Left lobe of liver (tissue), 2 donors: Measurements from ENCODE around the gene CELA2B. TPM values are rescaled to one million over a fixed set of nuclear protein-coding genes. Genes with fewer than 3 reads are reported as not detected.
"Not testable (repeated sequence)": the region's sequence is repeated elsewhere in the genome, so short reads cannot be mapped to it uniquely, and the experiment has no call there.

Experiments used
- ATAC-seq: fragments of 200-7000 bp; cut with Tn5 transposase; one replicate; pipeline ENCODE4 v1.9.1; 2020; ENCODE audit warnings: mild to moderate bottlenecking, moderate library complexity
- DNase-seq: peaks from one replicate; pipeline ENCODE4 v3.0.0-alpha.2; 2020; ENCODE audit warnings: low spot score
- total RNA-seq: library from RNA; stranded (reverse); gene quantifications from one replicate; pipeline ENCODE4 v1.2.1, GENCODE V29; 2021
- donor health status: DM: no; HTN: no; CAD: no; lungs with moderate emphysema.
- donor health status: DM: no; HTN: yes; CAD: no.

Gene CELA2B
- total RNA-seq, 1 donor from 2014 or later = 0.83 TPM

DNA sequence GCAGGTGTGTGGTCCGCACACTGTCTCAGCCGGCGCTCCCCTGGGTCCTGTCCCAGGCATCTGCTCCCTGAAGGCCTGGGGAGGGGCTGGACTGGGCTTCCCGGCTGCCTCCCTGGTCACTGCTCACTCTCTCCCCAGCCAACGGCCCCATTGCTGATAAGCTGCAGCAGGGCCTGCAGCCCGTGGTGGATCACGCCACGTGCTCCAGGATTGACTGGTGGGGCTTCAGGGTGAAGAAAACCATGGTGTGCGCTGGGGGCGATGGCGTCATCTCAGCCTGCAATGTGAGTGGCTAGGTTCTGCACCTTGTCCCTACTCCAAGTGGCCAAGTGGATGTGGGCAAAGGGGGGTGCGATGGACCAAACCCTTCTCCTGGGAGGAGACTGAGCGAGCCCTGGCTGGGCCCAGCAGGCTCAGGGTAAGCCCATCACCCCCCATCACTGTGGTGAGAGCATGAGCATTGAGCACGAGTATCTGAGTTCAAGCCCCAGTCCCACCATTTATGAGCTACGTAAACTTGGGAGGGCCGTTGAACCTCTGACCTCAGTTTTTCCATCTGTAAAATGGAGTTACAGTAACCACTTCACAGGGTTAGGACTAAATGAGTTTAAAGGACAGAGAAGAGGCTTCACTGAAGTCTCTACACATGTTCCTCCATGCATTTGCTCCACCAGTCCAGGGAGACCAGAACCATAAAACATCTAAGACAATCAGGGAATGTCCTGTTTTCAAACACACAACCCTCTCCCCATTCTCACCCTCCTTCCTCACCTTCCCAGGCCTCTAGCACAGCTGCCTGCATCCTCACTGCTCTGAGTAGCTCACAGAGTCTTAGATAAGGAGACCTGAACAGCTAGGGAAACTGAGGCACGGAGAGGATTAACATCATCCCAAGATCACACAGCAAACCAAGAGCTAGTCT lies 31.2 kb upstream of the CELA2B start:
- no peak for ATAC-seq
- DNase-seq = no peak

GRCh38 chr1:15445390-15446122 lies 30.3 kb upstream of the CELA2B start:
- ATAC-seq = no peak
- DNase-seq = no peak

GRCh38 chr1:15446212-15446611 lies 29.7 kb upstream of the CELA2B start:
- ATAC-seq (no peak), DNase-seq (no peak)

DNA sequence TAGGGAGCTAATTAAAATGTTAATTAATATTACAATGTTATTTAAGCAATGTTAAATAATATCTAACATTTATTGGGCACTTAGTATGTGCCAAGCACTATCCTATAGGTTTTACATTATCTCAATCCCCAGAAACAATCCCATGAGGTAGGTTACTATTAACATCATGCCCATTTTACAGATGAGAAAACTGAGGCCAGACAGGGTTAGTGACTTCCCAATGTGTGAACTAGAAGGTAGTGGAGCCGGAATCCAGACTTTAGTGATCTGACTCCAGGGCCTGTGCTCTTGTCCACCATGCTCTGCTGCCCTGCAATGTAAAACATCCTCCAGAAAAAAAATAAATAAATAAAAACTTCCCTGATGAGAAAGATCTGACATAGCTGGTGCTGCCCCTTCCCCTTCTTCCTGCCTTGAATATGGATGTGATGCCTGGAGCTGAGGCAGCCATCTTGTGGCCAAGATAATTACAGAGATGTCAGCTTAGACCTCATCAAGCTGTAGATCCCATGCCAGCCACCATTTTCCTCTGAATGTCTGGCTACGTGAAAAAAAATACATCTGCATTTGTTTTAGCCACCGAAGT lies 26.9 kb upstream of the CELA2B start:
- no peak for DNase-seq
- ATAC-seq = no peak

DNA sequence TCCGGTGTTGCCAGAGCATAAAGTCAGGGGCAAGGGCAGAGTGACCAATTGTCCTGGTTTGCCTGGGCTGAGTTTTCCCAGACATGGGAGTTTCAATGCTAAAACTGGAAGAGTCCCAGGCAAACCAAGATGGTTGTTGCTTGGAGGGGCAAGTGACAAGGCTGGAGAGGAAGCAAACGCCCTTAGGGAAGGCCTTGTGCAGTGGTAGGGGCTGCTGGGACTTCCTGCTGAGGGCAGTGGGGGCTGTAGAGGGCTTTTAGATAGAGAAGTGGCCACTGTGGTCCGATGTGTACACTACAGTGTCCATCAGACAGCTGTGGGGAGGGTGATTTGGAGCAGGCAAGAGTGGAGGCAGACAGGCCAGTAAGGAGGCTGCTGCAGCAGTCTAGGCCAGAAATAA lies 26.3 kb upstream of the CELA2B start:
- ATAC-seq = no peak

DNA sequence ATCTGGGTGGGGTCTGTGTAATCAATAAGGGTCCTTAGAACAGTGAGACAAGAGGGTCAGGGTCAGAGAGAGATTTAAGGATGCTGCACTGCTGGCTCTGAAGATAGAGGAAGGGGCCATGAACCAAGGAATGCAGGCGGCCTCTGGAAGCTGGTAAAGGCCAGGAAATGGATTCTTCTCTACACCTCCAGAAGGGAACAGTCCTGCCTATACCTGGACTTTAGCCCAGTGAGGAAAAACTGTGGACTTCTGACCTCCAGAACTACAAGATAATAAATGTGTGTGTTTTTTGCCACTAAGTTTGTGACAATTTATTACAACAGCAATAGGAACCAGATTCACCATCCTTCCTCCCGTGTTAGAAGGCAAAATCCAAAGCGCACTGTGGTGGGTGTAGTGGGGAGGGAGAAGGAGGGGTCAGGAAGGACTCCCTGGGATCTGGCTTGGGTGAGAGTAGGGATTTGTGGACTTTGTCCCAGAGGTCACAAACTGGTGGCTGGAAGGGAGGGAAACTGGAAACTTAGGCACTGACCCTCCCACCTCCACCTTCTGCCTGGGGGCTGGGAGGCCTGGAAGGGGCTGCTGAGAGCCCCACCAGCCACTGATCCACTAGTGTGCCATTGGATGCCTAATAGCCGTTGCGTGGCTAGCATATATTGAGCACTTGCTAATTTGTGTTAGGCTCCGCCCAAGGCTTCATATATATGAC lies 24.7 kb upstream of the CELA2B start:
- DNase-seq (no peak), ATAC-seq (no peak)

More for the DNA sequence above, 26.3 kb upstream of the CELA2B start:
- no peak for DNase-seq

- ATAC-seq (no peak), DNase-seq (no peak)
Measured at GRCh38 chr1:15452216-15452615, 23.7 kb upstream of the CELA2B start.

GRCh38 chr1:15452866-15453571 lies 22.9 kb upstream of the CELA2B start:
- ATAC-seq = no peak
- no peak for DNase-seq

GRCh38 chr1:15453734-15454133 lies 22.2 kb upstream of the CELA2B start:
- no peak for ATAC-seq

GRCh38 chr1:15454256-15454655 lies 21.6 kb upstream of the CELA2B start:
- no peak for DNase-seq
- no peak for ATAC-seq

More at GRCh38 chr1:15453734-15454133, 22.2 kb upstream of the CELA2B start:
- no peak for DNase-seq

DNA sequence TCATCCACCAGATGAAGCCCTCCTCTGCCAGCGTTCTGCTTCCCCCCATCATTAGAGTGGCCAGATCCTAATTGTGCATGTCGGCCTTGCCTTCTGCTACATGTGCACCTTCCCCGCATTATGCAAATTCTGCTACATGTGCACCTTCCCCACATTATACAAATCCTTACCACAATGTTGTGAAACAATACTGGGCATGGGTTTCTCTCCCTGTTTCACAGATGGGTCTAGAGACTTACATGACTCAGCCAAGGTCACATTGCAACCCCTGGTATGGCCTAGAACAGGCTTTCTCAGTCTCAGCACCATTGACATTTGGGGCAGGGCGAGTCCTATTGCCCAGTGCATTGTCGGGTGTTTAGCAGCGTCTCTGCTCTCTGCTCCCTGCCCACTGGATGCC lies 20.4 kb upstream of the CELA2B start:
- ATAC-seq = no peak
- DNase-seq = no peak

- ATAC-seq (no peak), DNase-seq (no peak)
Measured at GRCh38 chr1:15456313-15456954, 19.5 kb upstream of the CELA2B start, which contains the start of gene CELA2A. CELA2A (plus strand) TSS chr1:15456732; CDS start chr1:15456754, 22 bp downstream.

DNA sequence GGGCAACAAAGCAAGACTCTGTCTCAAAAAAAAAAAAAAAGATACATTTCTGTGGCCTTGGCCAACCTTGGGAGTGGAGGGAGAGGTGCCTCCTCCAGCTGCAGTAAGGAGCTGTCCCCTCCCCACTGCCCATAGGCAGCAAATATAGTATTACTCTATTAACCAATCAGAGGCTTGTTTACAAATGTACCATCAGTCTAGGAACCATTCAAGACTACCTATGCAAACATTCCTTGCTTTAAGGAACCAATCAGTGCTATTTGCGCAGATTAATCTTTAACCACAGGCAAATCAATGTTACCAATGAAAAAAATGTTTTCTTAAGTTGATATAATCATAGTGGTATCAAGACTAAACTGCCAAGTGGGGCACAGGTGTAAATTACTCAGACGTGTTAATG lies 18.3 kb upstream of the CELA2B start:
- DNase-seq = no peak
- ATAC-seq = no peak

GRCh38 chr1:15458388-15458787 lies 17.5 kb upstream of the CELA2B start:
- DNase-seq, ATAC-seq: not testable (repeated sequence)

DNA sequence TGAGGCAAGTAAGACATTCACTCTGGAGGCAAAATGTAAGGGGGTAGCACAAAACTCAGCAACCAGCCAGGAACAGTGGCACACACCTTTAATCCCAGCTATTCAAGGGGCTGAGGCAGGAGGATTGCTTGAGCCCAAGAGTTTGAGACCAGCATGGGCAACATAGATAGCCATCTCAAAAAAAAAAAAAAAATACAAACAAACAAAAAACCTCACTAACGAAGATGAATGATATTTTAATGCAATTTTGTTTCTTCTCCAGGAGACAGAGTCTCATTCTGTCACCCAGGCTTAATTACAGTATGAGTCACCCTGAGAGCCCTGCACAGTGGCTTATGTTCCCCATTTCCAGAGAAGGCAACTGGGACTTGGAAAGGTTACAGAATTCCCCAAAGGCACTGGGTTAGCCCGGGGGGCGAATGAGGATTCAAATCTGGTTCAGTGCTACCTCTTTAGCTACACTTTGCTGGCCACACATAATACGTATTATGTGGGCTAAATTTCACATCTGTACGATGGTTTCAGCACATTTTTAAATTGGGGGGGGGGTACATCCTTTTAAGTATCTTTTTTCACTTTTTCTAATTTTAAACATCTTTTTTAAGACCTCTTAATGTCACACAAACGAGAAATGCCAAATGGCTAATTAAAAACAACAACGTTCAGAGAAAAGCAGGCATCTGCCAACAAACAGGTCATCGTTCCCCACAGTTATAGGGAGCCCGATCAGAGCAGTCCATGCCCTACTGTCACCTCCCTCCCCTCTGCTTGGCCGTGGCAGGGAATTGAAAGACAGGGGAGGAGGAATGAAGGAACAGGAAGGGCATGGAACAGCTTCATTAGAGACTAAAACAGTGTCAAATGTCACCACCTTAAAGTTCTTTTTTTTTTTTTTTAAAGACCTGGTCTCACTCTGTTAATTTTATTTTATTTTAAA lies 15.9 kb upstream of the CELA2B start:
- DNase-seq = no peak
- ATAC-seq = no peak

DNA sequence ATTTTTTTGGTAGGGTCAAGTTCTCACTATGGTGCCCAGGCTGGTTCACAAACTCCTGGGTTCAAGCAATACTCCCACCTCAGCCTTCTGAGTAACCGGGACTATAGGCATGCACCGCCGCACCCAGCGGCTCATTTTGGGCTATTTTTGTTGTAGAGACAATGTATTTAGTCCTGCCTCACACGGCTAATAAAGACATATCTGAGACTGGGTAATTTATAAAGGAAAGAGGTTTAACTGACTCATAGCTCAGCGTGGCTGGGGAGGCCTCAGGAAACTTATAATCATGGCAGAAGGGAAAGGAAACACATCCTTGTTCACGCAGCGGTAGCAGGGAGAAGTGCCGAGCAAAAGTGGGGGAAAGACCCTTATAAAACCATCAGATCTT lies 15.2 kb upstream of the CELA2B start:
- ATAC-seq = no peak

GRCh38 chr1:15463064-15463800 lies 12.7 kb upstream of the CELA2B start:
- not testable (repeated sequence) for ATAC-seq, DNase-seq

More for the DNA sequence above, 15.2 kb upstream of the CELA2B start:
- no peak for DNase-seq

DNA sequence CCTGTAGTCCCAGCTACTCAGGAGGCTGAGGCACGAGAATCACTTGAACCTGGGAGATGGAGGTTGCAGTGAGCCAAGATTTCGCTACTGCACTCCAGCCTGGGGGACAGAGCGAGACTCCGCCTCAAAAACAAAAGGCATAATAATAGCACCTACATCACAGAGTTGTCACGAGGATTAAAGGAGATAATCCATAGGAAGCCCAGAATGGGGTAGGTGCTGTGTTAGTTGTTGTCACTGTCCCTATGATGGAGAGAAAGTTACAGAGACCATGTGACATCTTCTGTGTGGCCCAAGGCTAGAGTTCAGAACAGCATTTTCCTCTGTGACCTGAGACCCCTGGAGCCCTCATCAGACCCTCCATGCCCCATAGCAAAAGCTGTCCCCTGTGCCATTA lies 12.0 kb upstream of the CELA2B start:
- not testable (repeated sequence) for ATAC-seq

More for the DNA sequence above, 12.0 kb upstream of the CELA2B start:
- DNase-seq = not testable (repeated sequence)
